ENCODE measurements around the gene PSMD12. TPM values are rescaled to one million over a fixed set of nuclear protein-coding genes. Genes with fewer than 3 reads are reported as not detected.

PSMD12 gene
- total and polyA plus RNA-seq, 2 donors (not counting 1 experiment from before 2014, with no cell fraction given): 21.3 to 66.2 TPM

DNA sequence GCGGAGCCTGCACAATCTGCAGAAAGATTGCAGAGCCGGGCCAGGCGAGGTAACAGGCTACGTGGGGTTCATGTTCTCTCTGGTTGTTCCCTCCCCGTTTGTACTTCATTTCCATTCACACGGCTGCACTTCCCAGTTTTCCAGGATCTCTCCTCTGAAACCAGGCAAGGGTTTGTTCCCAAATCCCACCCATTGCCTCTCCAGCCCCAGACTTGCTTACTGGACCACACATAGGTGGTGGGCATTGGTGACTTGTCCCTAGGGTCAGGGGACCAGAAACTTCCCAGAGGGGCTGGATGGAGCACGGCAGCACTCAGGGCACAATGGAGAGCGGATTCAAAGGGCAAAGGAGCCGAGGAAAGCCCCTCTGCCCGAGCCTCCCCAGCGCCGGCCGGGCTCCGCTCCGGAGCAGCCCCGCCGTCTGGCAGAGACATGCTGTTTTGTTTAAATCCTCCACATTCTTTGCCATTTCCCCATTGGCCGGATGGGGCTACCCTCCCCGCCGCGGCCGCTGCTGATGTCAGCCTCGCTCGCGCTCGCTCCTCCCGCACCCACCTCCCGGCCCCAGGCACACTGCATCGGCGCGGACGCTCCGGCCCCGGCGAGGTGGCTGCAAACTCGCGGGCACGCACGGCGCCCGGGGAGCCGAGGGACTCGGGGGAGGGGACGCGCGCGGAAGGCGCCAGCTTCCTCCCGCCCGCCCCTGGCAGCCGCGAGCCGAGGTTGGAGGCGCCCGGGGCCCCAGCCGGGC is 10.5 kb upstream of the PSMD12 start, which contains the start of gene PITPNC1:
PITPNC1 (plus strand) TSS at position 545 of the 751 bp plus-strand sequence.
- Histone ChIP-seq H2AFZ (ENCODE audit: low read length) (peak within 1 kb of the TSS; percentile 24), H3K4me2 (ENCODE audit: extremely low read depth, insufficient read depth, low read length) (peak within 1 kb of the TSS; percentile 88), H4K20me1 (ENCODE audit: control insufficient read depth, extremely low read depth, insufficient read depth, low read length) (no peaks in the 10 kb centered on the region), H3K27me3 (ENCODE audit: control insufficient read depth, insufficient read depth, low read length) (no peaks in the 10 kb centered on the region), H3K4me1 (ENCODE audit: control insufficient read depth, extremely low read depth, insufficient read depth, low read length) (peaks cover 14% of the 10 kb centered on the region), H3K27ac (ENCODE audit: insufficient read depth, low read length) (peak within 1 kb of the TSS; percentile 74), H3K9ac (ENCODE audit: insufficient read depth, low read length) (peak within 1 kb of the TSS; percentile 78), H3K79me2 (ENCODE audit: control insufficient read depth, insufficient read depth, low read length) (peaks cover 11% of the 10 kb centered on the region), H3K9me3 (ENCODE audit: control insufficient read depth, insufficient read depth, low read depth, low read length) (no peaks in the 10 kb centered on the region), H3K4me3 (replicated peaks in 1 of 4; ENCODE audit: control extremely low read depth in 1 of 4, insufficient read depth in 1 of 4, low read depth in 3 of 4, low read length in 4 of 4) (peak within 1 kb of the TSS; percentile 79 to 96 (median 89)), H3K36me3 (ENCODE audit: control insufficient read depth, insufficient read depth, low read length) (no peaks in the 10 kb centered on the region)
- peak; percentile 86 to 88 for DNase-seq (ENCODE audit: low read depth in 2 of 2)
- TF ChIP-seq EZH2 (IDR thresholded peaks at IDR 0.05; ENCODE audit: low read length, missing control alignments) (no peak), CTCF (conservative IDR thresholded peaks at IDR 0.05 in 1 of 2, IDR thresholded peaks at IDR 0.05 in 1 of 2; ENCODE audit: low read depth in 1 of 2, low read length in 2 of 2) (peak in 1 of 2 donors; percentile 1)

DNA sequence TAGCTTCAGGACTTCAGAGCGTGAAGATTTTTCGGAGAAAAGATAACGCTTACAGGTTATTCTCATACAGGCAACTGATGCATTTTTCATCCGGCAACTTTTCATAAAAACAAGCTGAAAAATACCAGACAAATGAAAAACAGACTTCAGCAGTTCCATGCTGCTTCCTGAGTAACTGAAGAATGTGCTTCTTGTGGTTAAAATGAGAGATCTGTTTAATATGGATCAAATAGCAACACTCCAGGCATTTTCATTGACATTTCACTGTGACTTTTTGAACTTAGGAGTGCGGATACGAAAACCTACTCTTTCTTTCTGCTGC is 10.0 kb upstream of the PSMD12 start:
- Histone ChIP-seq H3K36me3 (ENCODE audit: control insufficient read depth, insufficient read depth, low read length) (no peaks in the 10 kb centered on the region), H4K20me1 (ENCODE audit: control insufficient read depth, extremely low read depth, insufficient read depth, low read length) (no peaks in the 10 kb centered on the region), H3K4me1 (ENCODE audit: control insufficient read depth, extremely low read depth, insufficient read depth, low read length) (peaks cover 14% of the 10 kb centered on the region), H3K9me3 (ENCODE audit: control insufficient read depth, insufficient read depth, low read depth, low read length) (no peaks in the 10 kb centered on the region), H2AFZ (ENCODE audit: low read length) (peak overlapping the region; percentile 24), H3K4me3 (replicated peaks in 1 of 4; ENCODE audit: control extremely low read depth in 1 of 4, insufficient read depth in 1 of 4, low read depth in 3 of 4, low read length in 4 of 4) (peak overlapping the region; percentile 32 to 86 (median 58)), H3K27ac (ENCODE audit: insufficient read depth, low read length) (peak overlapping the region; percentile 73), H3K27me3 (ENCODE audit: control insufficient read depth, insufficient read depth, low read length) (no peaks in the 10 kb centered on the region), H3K9ac (ENCODE audit: insufficient read depth, low read length) (no peak overlapping the region), H3K79me2 (ENCODE audit: control insufficient read depth, insufficient read depth, low read length) (peaks cover 9% of the 10 kb centered on the region), H3K4me2 (ENCODE audit: extremely low read depth, insufficient read depth, low read length) (peak overlapping the region; percentile 71)
- DNase-seq (ENCODE audit: low read depth in 2 of 2): peak in 1 of 2 donors; percentile 63
- TF ChIP-seq EZH2 (IDR thresholded peaks at IDR 0.05; ENCODE audit: low read length, missing control alignments): no peak
- TF ChIP-seq CTCF (conservative IDR thresholded peaks at IDR 0.05 in 1 of 2, IDR thresholded peaks at IDR 0.05 in 1 of 2; ENCODE audit: low read depth in 1 of 2, low read length in 2 of 2): no peak

- Histone ChIP-seq H3K4me1 (ENCODE audit: control insufficient read depth, extremely low read depth, insufficient read depth, low read length) (peaks cover 14% of the 10 kb centered on the region), H3K36me3 (ENCODE audit: control insufficient read depth, insufficient read depth, low read length) (no peaks in the 10 kb centered on the region), H4K20me1 (ENCODE audit: control insufficient read depth, extremely low read depth, insufficient read depth, low read length) (no peaks in the 10 kb centered on the region), H3K9ac (ENCODE audit: insufficient read depth, low read length) (no peak overlapping the region), H3K4me3 (replicated peaks in 1 of 4; ENCODE audit: control extremely low read depth in 1 of 4, insufficient read depth in 1 of 4, low read depth in 3 of 4, low read length in 4 of 4) (no peak overlapping the region), H2AFZ (ENCODE audit: low read length) (no peak overlapping the region), H3K27me3 (ENCODE audit: control insufficient read depth, insufficient read depth, low read length) (no peaks in the 10 kb centered on the region), H3K79me2 (ENCODE audit: control insufficient read depth, insufficient read depth, low read length) (peaks cover 9% of the 10 kb centered on the region), H3K27ac (ENCODE audit: insufficient read depth, low read length) (no peak overlapping the region), H3K4me2 (ENCODE audit: extremely low read depth, insufficient read depth, low read length) (no peak overlapping the region), H3K9me3 (ENCODE audit: control insufficient read depth, insufficient read depth, low read depth, low read length) (no peaks in the 10 kb centered on the region)
- no peak for TF ChIP-seq CTCF (conservative IDR thresholded peaks at IDR 0.05 in 1 of 2, IDR thresholded peaks at IDR 0.05 in 1 of 2; ENCODE audit: low read depth in 1 of 2, low read length in 2 of 2)
- no peak for TF ChIP-seq EZH2 (IDR thresholded peaks at IDR 0.05; ENCODE audit: low read length, missing control alignments)
- no peak for DNase-seq (ENCODE audit: low read depth in 2 of 2)
Observed at GRCh38 chr17:67375716-67376115, 9.3 kb upstream of the PSMD12 start.

Measured in fibroblast of lung (primary cell).